GM12878 (cell line): ENCODE measurements around the gene DLG4. TPM values are rescaled to one million over a fixed set of nuclear protein-coding genes. Genes with fewer than 3 reads are reported as not detected.

Experiments used
- ATAC-seq: fragments of 200-7000 bp; cut with Tn5 transposase; 3 replicates; pipeline ENCODE4 v1.9.1; 2020; ENCODE audit warnings: mild to moderate bottlenecking, moderate library complexity
- BruUV-seq: library from RNA; stranded (reverse); fragments of 400-500 nt; replicated peaks from 2 replicates; lab custom pipeline; 2021; lab: Mats Ljungman, UMichigan
- CTCF ChIA-PET: fragments of 300-600 bp; sonication (Branson Sonifier 250); formaldehyde crosslinking; extraction: SDS; loops from one replicate; lab custom pipeline; 2021; ENCODE audit warnings: inconsistent platforms; lab: Yijun Ruan, JAX
- POLR2A ChIA-PET: fragments of 350-600 bp; formaldehyde crosslinking; extraction: SDS; loops from one replicate; lab custom pipeline; 2021; ENCODE audit warnings: inconsistent platforms; lab: Charles Lee
- RAD21 ChIA-PET: fragments of 300-600 bp; sonication (Branson Sonifier 250); formaldehyde crosslinking; loops from one replicate; lab custom pipeline; 2023; ENCODE audit warnings: antibody characterized with exemption; ENCODE audit not compliant: unreplicated experiment; lab: Charles Lee
- SMC1A ChIA-PET: fragments of 300-600 bp; sonication (Branson Sonifier 250); formaldehyde crosslinking; loops from one replicate; lab custom pipeline; 2023; ENCODE audit not compliant: unreplicated experiment, uncharacterized antibody; lab: Charles Lee
- DNase-seq: peaks from one replicate; pipeline ENCODE4 v3.0.0-alpha.2; 2011; ENCODE audit warnings: low read depth, low spot score
- FAIRE-seq: peaks from 3 replicates; lab custom pipeline; 2011; peaks lifted over from hg19 to GRCh38; lab: Jason Lieb, UNC
- H2AFZ ChIP-seq: 2 replicates; pipeline ENCODE4 v1.6.0; 2011; ENCODE audit warnings: low read depth, low read length, control low read depth; ENCODE audit not compliant: control insufficient read depth
- H3K27ac ChIP-seq: 2 replicates; pipeline ENCODE4 v1.5.1; 2011; ENCODE audit warnings: control low read depth; ENCODE audit not compliant: control insufficient read depth, insufficient read depth
- H3K27me3 ChIP-seq, 2 experiments: replicated peaks in 1 of 2; 2 replicates each; pipeline versions ENCODE4 v1.6.0 to v1.6.1; 2011; ENCODE audit warnings: low read length in 1 of 2; ENCODE audit not compliant: control insufficient read depth in 2 of 2, insufficient read depth in 2 of 2
- H3K36me3 ChIP-seq, 2 experiments: 2 replicates each; pipeline ENCODE4 v1.5.1; 2011; ENCODE audit warnings: low read length in 1 of 2; ENCODE audit not compliant: control insufficient read depth in 2 of 2, insufficient read depth in 2 of 2
- H3K4me1 ChIP-seq: 2 replicates; pipeline ENCODE4 v1.6.1; 2011; ENCODE audit warnings: mild to moderate bottlenecking, low read length, moderate library complexity, mixed read lengths; ENCODE audit not compliant: control insufficient read depth, insufficient read depth
- H3K4me2 ChIP-seq: 2 replicates; pipeline ENCODE4 v1.6.0; 2011; ENCODE audit warnings: control low read depth; ENCODE audit not compliant: control insufficient read depth, insufficient read depth
- H3K4me3 ChIP-seq: fragments of 200-600 bp; sonication (generic); 2 replicates; pipeline ENCODE4 v1.5.1; 2016
- H3K79me2 ChIP-seq: 2 replicates; pipeline ENCODE4 v1.6.0; 2011; ENCODE audit warnings: low read length; ENCODE audit not compliant: control insufficient read depth, insufficient read depth
- H3K9ac ChIP-seq: 2 replicates; pipeline ENCODE4 v1.8.0; 2011; ENCODE audit warnings: low read length, control low read depth, mixed read lengths; ENCODE audit not compliant: control insufficient read depth, insufficient read depth
- H3K9me3 ChIP-seq: replicated peaks from 3 replicates; pipeline ENCODE4 v1.5.1; 2011; ENCODE audit warnings: mild to moderate bottlenecking, low read length; ENCODE audit not compliant: control insufficient read depth, insufficient read depth
- H4K20me1 ChIP-seq: 2 replicates; pipeline ENCODE4 v1.6.0; 2011; ENCODE audit not compliant: control insufficient read depth, insufficient read depth
- DPF2 ChIP-seq: fragments of 450-650 bp; IDR thresholded peaks from 2 replicates; pipeline ENCODE4 v1.6.1; 2017; ENCODE audit warnings: mild to moderate bottlenecking
- PML ChIP-seq: IDR thresholded peaks from 2 replicates; pipeline ENCODE4 v1.6.1; 2012; ENCODE audit warnings: low read length, inconsistent platforms
- SUPT20H ChIP-seq: IDR thresholded peaks from 2 replicates; pipeline ENCODE4 v1.6.1; 2011; ENCODE audit warnings: low read depth, mild to moderate bottlenecking, low read length, moderate library complexity, borderline replicate concordance; ENCODE audit not compliant: control insufficient read depth
- TARDBP ChIP-seq: IDR thresholded peaks from 2 replicates; pipeline ENCODE4 v1.6.1; 2016; ENCODE audit warnings: borderline replicate concordance
- TCF3 ChIP-seq: IDR thresholded peaks from 2 replicates; pipeline ENCODE4 v1.6.1; 2012; ENCODE audit warnings: low read depth, mild to moderate bottlenecking, low read length, borderline replicate concordance; ENCODE audit not compliant: insufficient read depth
- YBX1 ChIP-seq: fragments of 450-650 bp; IDR thresholded peaks from 2 replicates; pipeline ENCODE4 v1.6.1; 2016; ENCODE audit warnings: antibody characterized with exemption
- WGBS: methylation state at CpG from one replicate; pipeline ENCODE4 v1.1.6; 2016; ENCODE audit warnings: low lambda C conversion rate; ENCODE audit not compliant: insufficient replicate concordance, insufficient coverage; ENCODE audit errors: missing lambda C conversion rate; 5-methylcytosine and 5-hydroxymethylcytosine counted together
- in situ Hi-C: fragments of 300-500 bp; cut with MboI; formaldehyde crosslinking; loops from 9 replicates; pipeline ENCODE4 v1.14.3; 2018; ENCODE audit warnings: mixed read lengths
- intact Hi-C: fragments of 100-400 bp; cut with micrococcal nuclease; formaldehyde crosslinking; loops from one replicate; pipeline ENCODE4 v1.14.2; 2022; ENCODE audit not compliant: unreplicated experiment
- polyA plus RNA-seq, 11 experiments: library from polyadenylated mRNA; depleted of rRNA in 4 of 11; unstranded in 6 of 11; stranded (reverse) in 5 of 11; fragments of >200 nt; fragmentation: Nextera tagmentation in 4 of 11; fragmentation: Illumina TruSeq in 1 of 11; extraction: Ambion mirVana in 4 of 11; extraction: Trizol in 1 of 11; gene quantifications; 1 replicate in 1 of 11; 2 replicates in 10 of 11; pipeline versions ENCODE4 v1.2.1 to v1.2.3, GENCODE V29; 2011 to 2016; ENCODE audit warnings: inconsistent platforms in 2 of 11, missing spikeins in 2 of 11, low read depth in 1 of 11
- total RNA-seq, 4 experiments: library from RNA; depleted of rRNA in 3 of 4; stranded (reverse); fragments of >200 nt in 3 of 4; fragmentation: Illumina TruSeq in 1 of 4; extraction: Trizol in 1 of 4; gene quantifications; 2 replicates each; pipeline versions ENCODE4 v1.2.1 to v1.2.3, GENCODE V29; 2013 to 2021
- TF ChIP-seq, protein P1 (sequence below): fragments of 450-650 bp; IDR thresholded peaks from 2 replicates; pipeline ENCODE4 v1.6.1; 2016; ENCODE audit warnings: mild to moderate bottlenecking
- TF ChIP-seq, protein P2 (sequence below): IDR thresholded peaks from 2 replicates; pipeline ENCODE4 v1.6.1; 2011; ENCODE audit warnings: mild to moderate bottlenecking, low read depth, low read length, moderate library complexity; ENCODE audit not compliant: insufficient replicate concordance
- TF ChIP-seq, protein P3 (sequence below): IDR thresholded peaks from 2 replicates; pipeline ENCODE4 v1.6.1; 2011; ENCODE audit warnings: low read depth, mild to moderate bottlenecking, low read length, moderate library complexity, borderline replicate concordance; ENCODE audit errors: extremely low read depth
- TF ChIP-seq, protein P4 (sequence below): fragments of 450-650 bp; formaldehyde crosslinking; IDR thresholded peaks from 2 replicates; pipeline ENCODE4 v1.4.0; 2022; ENCODE audit warnings: mild to moderate bottlenecking, moderate library complexity

The DLG4 gene
- total and polyA plus RNA-seq, 10 of the 15 experiments (the other 5 are each of a cell fraction or from before 2014, with no cell fraction given), result 0.07 to 4.1 (median 1.3) TPM

DNA sequence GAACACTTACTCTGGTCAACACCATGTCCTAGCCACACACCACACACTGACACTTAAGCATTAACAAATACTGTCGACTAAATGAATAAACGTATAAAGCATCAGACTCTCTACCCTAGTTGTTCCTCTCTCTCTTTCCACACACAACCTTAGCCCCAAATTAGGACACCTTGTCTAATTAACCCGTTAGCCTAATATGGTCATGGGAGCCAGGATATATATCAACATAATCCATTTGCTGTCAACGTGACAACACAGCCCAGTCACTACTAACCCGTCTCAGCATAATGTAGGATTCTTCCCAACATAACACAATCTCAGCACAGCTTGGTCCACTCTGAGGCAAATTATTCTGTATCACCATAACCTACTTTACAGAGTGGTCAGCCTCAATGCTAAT, 12.5 kb upstream of the DLG4 start:
- peak overlapping the region; percentile 91 for H3K4me2 ChIP-seq
- 78% methylated on average over 5 of the region's 5 CpGs for WGBS
- TSS peak; percentile 41 for BruUV-seq
- peaks cover 38% of the 10 kb centered on the region for H3K79me2 ChIP-seq
- H3K36me3 ChIP-seq, result peaks cover 16 to 26% of the 10 kb centered on the region in 2 experiments
- no peak overlapping the region for H2AFZ ChIP-seq
- H3K27ac ChIP-seq, result no peak overlapping the region
- H4K20me1 ChIP-seq, result no peaks in the 10 kb centered on the region
- H3K9me3 ChIP-seq, result no peaks in the 10 kb centered on the region
- TF ChIP-seq SUPT20H (no peak), DPF2 (no peak)
- TF ChIP-seq, protein P1, sequence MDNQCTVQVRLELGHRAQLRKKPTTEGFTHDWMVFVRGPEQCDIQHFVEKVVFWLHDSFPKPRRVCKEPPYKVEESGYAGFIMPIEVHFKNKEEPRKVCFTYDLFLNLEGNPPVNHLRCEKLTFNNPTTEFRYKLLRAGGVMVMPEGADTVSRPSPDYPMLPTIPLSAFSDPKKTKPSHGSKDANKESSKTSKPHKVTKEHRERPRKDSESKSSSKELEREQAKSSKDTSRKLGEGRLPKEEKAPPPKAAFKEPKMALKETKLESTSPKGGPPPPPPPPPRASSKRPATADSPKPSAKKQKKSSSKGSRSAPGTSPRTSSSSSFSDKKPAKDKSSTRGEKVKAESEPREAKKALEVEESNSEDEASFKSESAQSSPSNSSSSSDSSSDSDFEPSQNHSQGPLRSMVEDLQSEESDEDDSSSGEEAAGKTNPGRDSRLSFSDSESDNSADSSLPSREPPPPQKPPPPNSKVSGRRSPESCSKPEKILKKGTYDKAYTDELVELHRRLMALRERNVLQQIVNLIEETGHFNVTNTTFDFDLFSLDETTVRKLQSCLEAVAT, result 0 out of 2 replicates have a peak, but pooled peaks have one; percentile 12
- TF ChIP-seq, all 136 proteins: peak for 1
- H3K9ac ChIP-seq, result no peak overlapping the region
- H3K27me3 ChIP-seq, result no peaks in the 10 kb centered on the region
- in situ Hi-C loops, result no loop called here
- intact Hi-C loops, result no loop called here
- DNase-seq (no peak), ATAC-seq (no peak), FAIRE-seq (no peak)
- peaks cover 20% of the 10 kb centered on the region for H3K4me1 ChIP-seq
- SMC1A ChIA-PET, result interaction anchor here (0.6 kb wide), 1 partner anchor 283 kb away, joined by 3 read pairs; no protein-coding TSS in a partner anchor
- H3K4me3 ChIP-seq, result peak overlapping the region; percentile 55; the same call in 1 of the 2 replicates
- POLR2A ChIA-PET, result interaction anchor here (0.6 to 5.1 kb wide), 2 partner anchors 10 to 11 kb away, joined by 4 to 60 read pairs; partner anchors contain the start of genes ACADVL and DLG4
- RAD21 ChIA-PET, result interaction anchor here (1.1 kb wide), 1 partner anchor 13 kb away, joined by 3 read pairs; no protein-coding TSS in a partner anchor
- CTCF ChIA-PET, result interaction anchor here (0.7 to 6.6 kb wide), 3 partner anchors 10 to 961 kb away, joined by 3 to 50 read pairs (median 3); partner anchors contain the start of genes ACADVL, DLG4 and GABARAP

DNA sequence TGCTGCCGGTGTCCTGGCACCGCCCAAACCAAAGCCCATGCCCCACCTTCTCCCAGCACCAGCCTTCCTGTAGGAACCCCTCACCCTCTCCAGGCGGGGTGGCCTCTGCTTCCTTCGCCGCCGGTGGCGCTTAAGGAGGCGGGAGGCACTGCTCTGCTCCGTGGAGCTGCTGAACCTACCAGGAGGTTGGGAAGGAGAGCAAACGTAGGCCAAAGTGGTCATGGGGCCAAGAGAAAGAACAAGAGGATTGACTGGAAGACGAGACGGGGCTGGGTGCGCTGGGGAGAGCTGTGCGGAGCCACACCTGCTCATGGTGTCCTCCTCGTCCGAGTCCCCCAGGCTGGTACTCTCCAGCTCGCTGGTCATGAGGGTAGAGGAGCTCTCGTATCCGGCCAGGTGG, 9.9 kb upstream of the DLG4 start:
- no peak overlapping the region for H3K4me3 ChIP-seq
- no peaks in the 10 kb centered on the region for H4K20me1 ChIP-seq
- SMC1A ChIA-PET, result no interaction called here
- CTCF ChIA-PET, result interaction anchor here (6.6 kb wide), 1 partner anchor 9 kb away, joined by 50 read pairs; the partner anchor contains the start of genes ACADVL and DLG4
- RAD21 ChIA-PET, result no interaction called here
- BruUV-seq, result no TSS peak
- no peak overlapping the region for H3K27ac ChIP-seq
- H3K36me3 ChIP-seq, result peaks cover 19 to 20% of the 10 kb centered on the region in 2 experiments
- H3K4me2 ChIP-seq, result no peak overlapping the region
- no peak overlapping the region for H3K9ac ChIP-seq
- no peaks in the 10 kb centered on the region for H3K9me3 ChIP-seq
- ATAC-seq (no peak), DNase-seq (no peak), FAIRE-seq (no peak)
- peaks cover 6% of the 10 kb centered on the region for H3K4me1 ChIP-seq
- whole genome bisulfite sequencing, result 94% methylated on average over 19 of the region's 19 CpGs
- in situ Hi-C loops, result no loop called here
- no peak overlapping the region for H2AFZ ChIP-seq
- peaks cover 26% of the 10 kb centered on the region for H3K79me2 ChIP-seq
- intact Hi-C loops, result no loop called here
- no peaks in the 10 kb centered on the region for H3K27me3 ChIP-seq
- POLR2A ChIA-PET, result interaction anchor here (1.6 kb wide), 1 partner anchor 9 kb away, joined by 8 read pairs; no protein-coding TSS in a partner anchor
- TF ChIP-seq PML (no peak), YBX1 (no peak), TCF3 (no peak), TARDBP (no peak)
- TF ChIP-seq, protein P2, sequence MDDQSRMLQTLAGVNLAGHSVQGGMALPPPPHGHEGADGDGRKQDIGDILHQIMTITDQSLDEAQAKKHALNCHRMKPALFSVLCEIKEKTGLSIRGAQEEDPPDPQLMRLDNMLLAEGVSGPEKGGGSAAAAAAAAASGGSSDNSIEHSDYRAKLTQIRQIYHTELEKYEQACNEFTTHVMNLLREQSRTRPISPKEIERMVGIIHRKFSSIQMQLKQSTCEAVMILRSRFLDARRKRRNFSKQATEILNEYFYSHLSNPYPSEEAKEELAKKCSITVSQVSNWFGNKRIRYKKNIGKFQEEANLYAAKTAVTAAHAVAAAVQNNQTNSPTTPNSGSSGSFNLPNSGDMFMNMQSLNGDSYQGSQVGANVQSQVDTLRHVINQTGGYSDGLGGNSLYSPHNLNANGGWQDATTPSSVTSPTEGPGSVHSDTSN, result no peak
- TF ChIP-seq, protein P3, sequence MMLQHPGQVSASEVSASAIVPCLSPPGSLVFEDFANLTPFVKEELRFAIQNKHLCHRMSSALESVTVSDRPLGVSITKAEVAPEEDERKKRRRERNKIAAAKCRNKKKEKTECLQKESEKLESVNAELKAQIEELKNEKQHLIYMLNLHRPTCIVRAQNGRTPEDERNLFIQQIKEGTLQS, result no peak
- TF ChIP-seq, protein P4, sequence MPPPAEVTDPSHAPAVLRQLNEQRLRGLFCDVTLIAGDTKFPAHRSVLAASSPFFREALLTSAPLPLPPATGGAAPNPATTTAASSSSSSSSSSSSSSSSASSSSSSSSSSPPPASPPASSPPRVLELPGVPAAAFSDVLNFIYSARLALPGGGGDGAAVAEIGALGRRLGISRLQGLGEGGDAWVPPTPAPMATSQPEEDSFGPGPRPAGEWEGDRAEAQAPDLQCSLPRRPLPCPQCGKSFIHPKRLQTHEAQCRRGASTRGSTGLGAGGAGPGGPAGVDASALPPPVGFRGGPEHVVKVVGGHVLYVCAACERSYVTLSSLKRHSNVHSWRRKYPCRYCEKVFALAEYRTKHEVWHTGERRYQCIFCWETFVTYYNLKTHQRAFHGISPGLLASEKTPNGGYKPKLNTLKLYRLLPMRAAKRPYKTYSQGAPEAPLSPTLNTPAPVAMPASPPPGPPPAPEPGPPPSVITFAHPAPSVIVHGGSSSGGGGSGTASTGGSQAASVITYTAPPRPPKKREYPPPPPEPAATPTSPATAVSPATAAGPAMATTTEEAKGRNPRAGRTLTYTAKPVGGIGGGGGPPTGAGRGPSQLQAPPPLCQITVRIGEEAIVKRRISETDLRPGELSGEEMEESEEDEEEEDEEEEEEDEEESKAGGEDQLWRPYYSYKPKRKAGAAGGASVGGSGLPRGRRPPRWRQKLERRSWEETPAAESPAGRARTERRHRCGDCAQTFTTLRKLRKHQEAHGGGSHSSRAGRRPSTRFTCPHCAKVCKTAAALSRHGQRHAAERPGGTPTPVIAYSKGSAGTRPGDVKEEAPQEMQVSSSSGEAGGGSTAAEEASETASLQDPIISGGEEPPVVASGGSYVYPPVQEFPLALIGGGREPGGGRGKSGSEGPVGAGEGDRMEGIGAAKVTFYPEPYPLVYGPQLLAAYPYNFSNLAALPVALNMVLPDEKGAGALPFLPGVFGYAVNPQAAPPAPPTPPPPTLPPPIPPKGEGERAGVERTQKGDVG (CRISPR knock-in tag), result no peak
